Right hindlimb (tissue), 1 donor: ENCODE results near the gene ATP6V0B.

ENCODE experiments used
- DNase-seq: peaks from one replicate; pipeline ENCODE4 v3.0.0-alpha.2; 2018

The ATP6V0B gene

GRCh38 chr1:43985984-43986595 is 11.3 kb downstream of the ATP6V0B start:
- DNase-seq = no peak

GRCh38 chr1:43986712-43987111 is 12.0 kb downstream of the ATP6V0B start:
- no peak for DNase-seq

DNA sequence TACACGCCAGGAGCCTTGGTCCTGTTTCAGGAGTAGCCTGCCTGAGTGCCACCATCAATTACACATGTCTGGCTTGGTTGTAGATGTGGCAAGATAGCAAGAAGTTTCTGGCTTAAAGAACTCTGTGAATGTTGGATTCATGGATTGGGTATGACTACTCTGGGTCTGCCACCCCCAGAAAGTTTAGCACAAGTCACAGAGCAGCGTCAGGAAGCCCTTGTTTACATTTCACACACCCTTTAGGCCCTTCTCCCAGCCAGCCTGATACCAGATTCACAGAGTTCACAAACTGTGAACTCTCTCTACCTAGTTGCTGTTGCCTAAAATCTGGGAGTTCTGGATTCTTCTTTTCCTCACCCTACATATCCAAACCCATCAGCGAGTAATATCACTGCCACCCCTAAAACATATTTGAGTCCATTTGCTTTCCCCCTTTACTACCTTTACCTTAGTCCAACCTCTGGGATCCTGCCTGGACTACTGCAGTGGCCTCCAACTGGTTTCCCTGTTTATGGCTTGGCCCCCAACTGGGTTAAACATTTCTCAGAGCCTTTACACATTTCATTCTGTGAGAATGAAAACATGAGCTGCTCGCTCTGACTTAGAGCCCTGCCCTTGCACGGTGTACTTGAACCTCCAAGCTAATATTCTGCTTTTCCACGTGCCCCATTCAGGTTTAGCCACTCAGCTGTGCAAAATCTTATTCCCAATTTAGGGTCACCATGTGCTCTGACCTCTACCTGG is 12.6 kb downstream of the ATP6V0B start:
- DNase-seq = no peak

GRCh38 chr1:43990271-43991199 is 15.8 kb downstream of the ATP6V0B start:
- DNase-seq = no peak

- DNase-seq = no peak
These were observed 16.4 kb downstream of the ATP6V0B start for GRCh38 chr1:43991200-43991475.

- DNase-seq = peak; percentile 85
These were observed 16.9 kb downstream of the ATP6V0B start, which contains the start of gene CCDC24 for GRCh38 chr1:43991476-43992231. CCDC24 (plus strand) TSS chr1:43991599; CDS start chr1:43991879, 280 bp downstream.

DNA sequence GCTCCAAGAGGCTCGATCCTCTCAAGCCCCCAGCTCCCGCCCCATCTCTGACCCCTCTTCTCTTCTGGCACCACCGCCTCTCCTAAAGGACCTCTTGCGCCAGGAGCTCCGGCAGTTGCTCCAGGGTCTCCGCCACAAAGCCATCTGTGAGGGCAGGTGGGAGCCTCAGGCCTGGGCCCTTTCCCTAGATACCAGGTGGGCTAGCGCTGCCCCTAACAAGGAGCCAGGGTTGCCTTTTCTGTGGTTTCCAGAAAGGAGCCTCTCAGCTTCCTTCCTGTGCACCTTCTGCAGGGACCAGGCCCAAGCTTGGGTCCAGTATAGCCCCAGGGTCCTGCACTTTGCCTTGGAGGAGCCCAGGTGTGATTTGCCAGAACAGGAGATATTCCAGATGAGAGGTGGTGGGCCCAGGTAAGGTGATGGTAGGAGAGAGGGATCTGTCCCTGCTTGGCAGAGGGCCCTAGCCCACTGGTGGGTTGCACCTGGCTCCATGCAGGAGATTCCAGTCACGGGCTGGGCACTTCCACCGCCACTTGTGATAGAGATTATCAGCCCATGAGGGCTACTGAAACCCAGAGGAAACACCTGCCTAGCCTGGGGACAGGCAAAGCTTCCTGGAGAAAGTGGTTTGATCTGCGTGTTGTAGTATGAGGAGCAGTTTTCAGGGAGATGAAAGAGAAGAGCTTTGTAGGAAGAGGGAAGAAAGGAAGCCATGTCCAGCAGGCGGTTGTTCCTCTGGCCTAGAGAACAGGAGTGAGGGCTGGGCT is 17.7 kb downstream of the ATP6V0B start:
- no peak for DNase-seq

DNA sequence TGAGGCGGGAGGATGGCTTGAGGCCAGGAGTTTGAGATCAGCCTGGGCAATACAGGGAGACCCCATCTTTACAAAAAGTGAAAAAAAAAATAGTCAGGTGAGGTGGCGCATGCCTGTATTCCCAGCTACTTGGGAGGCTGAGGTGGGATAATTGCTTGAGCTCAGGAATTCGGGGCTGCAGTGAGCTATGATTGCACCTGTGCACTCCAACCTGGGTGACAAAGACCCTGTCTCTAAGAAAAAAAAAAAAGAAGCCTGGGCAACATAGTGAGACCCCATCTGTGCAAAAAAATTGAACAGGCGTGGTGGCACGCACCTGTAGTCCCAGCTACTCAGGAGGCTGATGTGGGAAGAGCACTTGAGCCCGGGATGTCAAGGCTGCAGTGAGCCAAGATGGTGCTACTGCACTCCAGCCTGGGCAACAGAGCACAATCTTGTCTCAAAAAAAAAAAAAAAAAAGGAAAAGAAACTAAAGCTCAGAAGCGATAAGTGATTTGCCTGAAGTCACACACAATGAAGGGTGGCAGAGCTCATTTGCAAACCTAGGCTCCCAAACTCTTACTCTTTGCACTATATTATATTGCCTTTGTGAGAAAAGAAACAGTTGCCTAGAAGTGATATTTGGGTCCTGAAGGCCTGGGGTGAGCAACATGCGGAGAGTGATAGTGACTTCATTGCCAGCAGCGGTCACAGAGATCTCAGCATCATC is 18.6 kb downstream of the ATP6V0B start:
- no peak for DNase-seq

DNA sequence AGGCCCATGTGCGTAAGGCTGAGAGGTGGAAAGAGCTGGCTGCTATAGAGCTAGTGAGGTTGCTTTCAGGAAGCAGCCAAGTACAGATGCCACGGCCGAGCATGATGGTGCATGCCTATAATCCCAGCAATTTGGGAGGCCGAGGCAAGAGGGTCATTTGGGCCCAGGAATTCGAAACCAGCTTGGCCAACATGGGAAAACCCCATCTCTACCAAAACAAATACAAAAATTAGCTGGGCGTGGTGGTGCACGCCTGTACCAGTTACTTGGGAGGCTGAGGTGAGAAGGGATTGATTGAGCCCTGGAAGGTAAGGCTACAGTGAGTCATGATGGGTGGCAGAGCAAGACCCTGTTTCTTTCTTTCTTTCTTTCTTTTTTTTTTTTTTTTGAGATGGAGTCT is 19.3 kb downstream of the ATP6V0B start:
- DNase-seq = no peak

DNA sequence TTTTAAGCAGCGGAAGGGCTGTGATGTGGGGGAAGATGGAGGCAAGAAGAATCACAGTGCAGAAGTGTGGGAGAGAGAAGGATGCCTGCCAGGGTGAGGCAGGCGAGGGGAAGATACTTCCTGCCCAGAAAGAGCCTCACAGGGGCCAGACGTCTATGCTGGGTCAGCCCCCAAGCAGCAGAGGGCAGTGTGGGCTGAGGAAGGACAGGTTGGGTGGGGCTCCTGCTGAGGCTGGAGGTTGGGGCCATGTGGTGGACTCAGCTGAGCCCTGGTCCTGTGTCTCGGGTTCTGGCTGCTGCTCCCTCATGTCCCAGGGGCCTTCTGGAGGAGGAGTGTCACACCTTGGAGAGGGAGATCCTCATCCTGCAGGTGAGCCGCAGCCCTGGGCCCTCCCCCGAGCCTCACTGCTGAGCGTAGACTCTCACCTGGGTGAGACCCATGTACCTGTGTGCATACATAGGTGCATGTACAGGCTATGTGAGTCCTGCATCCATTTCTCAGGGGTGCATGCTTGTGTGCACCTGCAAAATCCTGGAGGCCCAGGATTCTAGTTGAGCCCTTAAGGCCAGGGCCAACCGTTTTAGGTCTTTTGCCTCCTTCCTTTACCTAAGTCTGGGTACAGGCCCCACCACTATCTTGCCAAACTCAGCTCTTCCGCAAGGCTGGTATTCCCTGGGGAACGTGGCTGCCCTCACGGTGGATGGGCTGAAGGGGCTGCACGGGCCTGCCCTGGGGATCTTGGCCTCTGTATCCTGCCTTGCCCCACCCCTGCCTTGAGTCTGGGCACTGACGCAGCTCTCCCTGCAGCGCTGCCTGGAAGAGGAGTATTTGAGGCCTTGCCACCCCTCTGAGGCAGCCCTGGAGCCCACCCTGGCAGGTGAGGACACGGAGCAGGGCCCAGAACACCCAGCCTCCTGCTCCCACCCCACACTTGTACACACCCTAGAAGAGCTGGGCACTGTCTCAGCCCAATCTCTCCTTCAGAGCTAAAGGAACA is 20.3 kb downstream of the ATP6V0B start:
- no peak for DNase-seq

GRCh38 chr1:43995984-43996732 is 21.4 kb downstream of the ATP6V0B start:
- DNase-seq = no peak

DNA sequence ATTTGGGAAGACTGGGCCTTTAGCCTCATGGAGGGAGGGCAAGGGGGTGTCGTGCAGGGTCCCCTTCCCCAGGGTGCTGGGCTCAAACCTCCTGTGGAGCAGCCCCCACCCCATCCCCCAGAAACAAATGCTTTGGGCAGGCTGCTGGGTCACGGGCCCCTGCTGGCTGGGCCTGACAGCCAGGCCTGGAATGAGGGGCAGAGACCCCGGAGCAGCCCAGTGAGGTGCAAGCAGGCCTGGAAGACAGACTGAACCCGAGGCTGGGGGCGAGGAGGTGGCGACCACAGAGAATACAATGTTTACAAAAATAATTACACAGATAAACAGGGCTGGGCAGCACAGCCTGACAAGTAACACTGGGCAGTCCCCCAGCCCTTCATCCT is 22.0 kb downstream of the ATP6V0B start:
- no peak for DNase-seq

DNA sequence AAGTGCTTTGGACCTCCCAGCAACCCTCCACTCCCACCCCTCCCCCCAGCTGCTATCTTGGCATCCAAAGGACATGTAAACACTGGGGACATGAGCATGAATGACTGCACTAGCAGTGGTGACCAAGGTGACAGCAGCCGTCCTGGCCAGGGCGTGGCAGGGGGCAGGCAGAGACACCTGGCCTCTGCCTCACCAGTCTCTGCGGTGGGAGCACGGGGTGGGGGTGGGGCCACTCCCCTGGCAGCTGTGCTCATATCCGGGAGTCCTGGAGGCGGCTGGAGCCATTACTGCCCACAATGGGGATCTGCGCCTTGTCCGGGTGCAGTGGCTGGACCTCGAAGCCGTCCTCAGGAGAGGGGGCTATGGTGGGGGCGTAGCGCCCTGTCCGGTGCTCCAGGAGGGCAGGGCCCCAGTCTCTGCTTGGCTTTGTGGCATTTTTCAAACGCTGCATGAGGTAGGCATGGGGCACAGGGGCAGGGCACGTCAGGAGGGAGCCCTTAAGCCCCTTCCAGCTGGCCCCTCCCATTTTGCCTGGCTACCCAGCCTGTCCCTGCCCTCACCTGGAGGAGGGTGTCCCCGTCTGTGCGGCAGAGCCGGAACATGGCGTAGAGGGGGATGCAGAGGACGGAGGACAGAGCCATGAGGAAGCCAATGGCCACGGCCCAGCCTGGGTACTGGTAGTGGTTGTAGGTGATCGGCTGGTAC is 22.7 kb downstream of the ATP6V0B start:
- no peak for DNase-seq

GRCh38 chr1:43998000-43998378 is 23.2 kb downstream of the ATP6V0B start:
- DNase-seq = no peak

DNA sequence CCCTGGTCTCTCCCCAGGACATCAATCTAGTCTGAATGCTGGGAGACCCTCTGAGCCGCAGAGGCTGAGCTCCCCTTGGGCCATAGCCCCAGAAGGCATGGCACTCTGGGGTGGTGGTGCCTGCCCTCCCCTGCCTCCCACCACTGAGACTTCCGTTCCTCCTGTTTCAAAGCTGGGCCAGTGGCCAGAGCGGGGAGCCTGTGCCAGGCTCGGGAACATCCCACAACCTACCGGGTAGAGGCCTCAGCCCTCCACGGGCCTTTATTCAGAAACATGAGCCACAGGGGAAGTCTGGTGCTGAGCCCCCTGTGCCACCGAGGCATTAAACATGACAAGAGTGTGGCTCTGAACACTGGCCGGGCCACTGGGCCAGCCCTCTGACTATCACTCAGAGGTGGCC is 24.7 kb downstream of the ATP6V0B start:
- DNase-seq = no peak

- no peak for DNase-seq
These were observed 25.4 kb downstream of the ATP6V0B start for GRCh38 chr1:44000122-44000665.

DNA sequence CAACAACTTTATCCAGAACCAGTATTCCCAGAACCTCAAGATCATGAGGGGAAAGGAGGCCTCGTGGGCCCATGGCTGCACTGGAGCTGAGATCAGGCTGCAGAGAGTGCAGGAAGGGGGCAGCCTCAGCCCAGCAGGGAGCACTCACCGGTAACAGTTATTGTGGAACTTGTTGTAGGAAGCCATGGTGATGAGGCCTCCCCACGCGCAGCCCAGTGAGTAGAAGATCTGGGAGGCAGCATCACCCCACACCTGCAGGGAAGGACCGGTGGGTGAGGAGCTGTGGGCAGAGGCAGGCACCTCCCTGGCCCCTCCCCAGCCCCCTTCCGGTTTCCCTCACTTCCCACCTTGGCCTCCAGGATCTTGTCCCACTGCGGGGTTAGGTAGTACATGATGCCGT is 27.4 kb downstream of the ATP6V0B start:
- DNase-seq = no peak

- DNase-seq = no peak
These were observed 27.9 kb downstream of the ATP6V0B start for GRCh38 chr1:44002606-44003157.
